ENCODE results near the gene TTLL6. TPM values are rescaled to one million over a fixed set of nuclear protein-coding genes. Genes with fewer than 3 reads are reported as not detected.

Gene TTLL6
- total and polyA plus RNA-seq, 9 of the 15 experiments (the other 6 are each of a cell fraction or from before 2014, with no cell fraction given) = 0.05 TPM; not detected in 8

DNA sequence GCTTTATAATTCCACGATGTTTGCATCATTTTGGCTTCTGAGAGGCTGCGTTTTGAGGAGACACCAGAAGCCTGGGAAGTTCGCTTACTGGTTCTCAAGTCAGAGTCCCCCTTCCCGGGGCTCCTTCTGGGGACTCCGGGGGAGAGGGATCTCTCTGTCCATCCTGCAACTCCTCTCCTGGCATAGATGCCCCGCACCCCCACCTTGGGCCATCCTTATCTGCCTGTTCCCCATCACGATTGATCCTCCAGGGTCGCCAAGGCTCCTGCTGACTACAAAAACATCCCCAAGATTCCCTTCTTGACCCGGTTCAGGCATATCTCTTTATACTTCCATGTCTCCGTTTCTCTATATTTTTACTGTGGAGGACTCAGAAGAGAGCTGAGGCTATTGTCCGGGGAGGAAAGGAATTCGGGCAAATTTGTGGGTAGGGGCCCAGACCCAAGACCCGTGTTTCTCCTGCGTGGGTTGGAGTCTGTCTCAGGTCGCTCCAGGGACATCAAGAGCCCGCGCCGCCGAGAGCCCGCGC lies 70.0 kb downstream of the TTLL6 start (continued):
- TF ChIP-seq ZKSCAN1 (IDR thresholded peaks at IDR 0.05; ENCODE audit: low read depth, low read length) (no peak), ELF2 (CRISPR knock-in tag; IDR thresholded peaks at IDR 0.05) (no peak), MXI1 (IDR thresholded peaks at IDR 0.05; ENCODE audit: low read depth, low read length) (no peak), ZNF24 (IDR thresholded peaks at IDR 0.05) (no peak)

DNA sequence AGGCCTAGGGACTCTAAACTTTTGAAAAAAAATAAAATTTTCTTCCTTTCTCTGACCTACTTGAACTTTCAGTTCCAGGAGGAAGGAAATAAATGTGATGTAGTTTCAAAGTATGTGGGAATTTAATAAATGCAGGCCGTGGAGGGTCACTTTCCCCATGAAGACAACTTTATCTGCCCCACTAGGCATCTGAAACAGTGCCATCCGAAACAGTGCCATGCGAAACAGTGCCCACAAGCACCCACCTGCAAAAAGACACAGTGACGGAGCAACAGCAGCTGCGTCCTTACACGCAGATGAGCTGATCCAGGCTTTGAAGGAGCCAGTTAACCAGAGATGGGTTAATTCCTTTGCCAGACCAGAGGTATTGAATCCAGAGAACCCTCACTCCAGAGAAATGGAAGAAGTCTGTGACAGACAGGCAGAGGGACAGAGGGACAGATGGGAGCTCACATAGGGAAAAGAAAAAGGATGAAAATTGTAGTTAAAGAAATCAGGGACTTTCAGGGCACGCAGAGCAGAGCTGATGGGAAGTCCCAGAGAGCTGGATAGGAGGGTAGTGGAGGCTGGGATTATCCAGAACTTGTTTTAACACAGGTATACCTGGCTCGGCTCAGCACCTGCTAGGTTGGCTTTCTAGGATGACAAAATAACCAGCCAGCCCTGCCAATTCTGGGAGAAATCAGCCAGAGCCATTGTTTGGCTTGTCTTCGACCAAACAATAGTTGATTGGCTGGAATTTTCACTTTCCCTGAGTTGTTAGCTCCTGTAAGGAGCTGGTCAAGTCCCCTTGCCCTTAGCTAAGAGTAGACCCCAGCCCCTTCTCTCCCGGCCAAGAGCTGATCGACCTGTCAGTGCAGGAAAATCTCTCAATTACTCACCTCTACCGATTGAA lies 71.4 kb downstream of the TTLL6 start:
- Histone ChIP-seq H3K4me3 (no peak overlapping the region), H2AFZ (ENCODE audit: low read depth, low read length) (no peak overlapping the region), H3K9me1 (ENCODE audit: control insufficient read depth, insufficient read depth, low read length) (no peaks in the 10 kb centered on the region), H3K4me1 (replicated peaks in 1 of 2; ENCODE audit: control insufficient read depth in 2 of 2, insufficient read depth in 2 of 2, low read length in 2 of 2) (peaks cover 0 to 8% of the 10 kb centered on the region in 2 experiments; a peak in 1 of 5 replicates), H3K27me3 (ENCODE audit: control insufficient read depth in 2 of 2, insufficient read depth in 2 of 2, low read length in 2 of 2) (peaks cover 60 to 66% of the 10 kb centered on the region in 2 experiments), H3K9ac (ENCODE audit: insufficient read depth in 1 of 2, low read depth in 2 of 2, low read length in 2 of 2) (no peak overlapping the region), H3K79me2 (ENCODE audit: control insufficient read depth, insufficient read depth, low read length) (no peaks in the 10 kb centered on the region), H4K20me1 (replicated peaks; ENCODE audit: control insufficient read depth, insufficient read depth, low read length) (0 out of 2 replicates have a peak, but pooled peaks cover 11% of the 10 kb centered on the region), H3K4me2 (ENCODE audit: insufficient read depth, low read length) (no peak overlapping the region), H3K36me3 (ENCODE audit: control insufficient read depth, insufficient read depth, low read length) (no peaks in the 10 kb centered on the region), H3K27ac (ENCODE audit: extremely low read depth, low read depth, low read length) (no peak overlapping the region), H3K9me3 (replicated peaks; ENCODE audit: control insufficient read depth, insufficient read depth, low read depth, low read length) (no peaks in the 10 kb centered on the region)
- no TSS peak for BruUV-seq (replicated peaks)
- POLR2A ChIA-PET = interaction anchor here (0.6 to 0.9 kb wide), 5 partner anchors 12 to 1645 kb away, joined by 3 to 5 read pairs (median 3); no protein-coding TSS in a partner anchor
- ATAC-seq (no peak), DNase-seq (ENCODE audit: extremely low read depth in 1 of 4, low spot score in 3 of 4) (no peak), FAIRE-seq (no peak)
- CTCF ChIA-PET (ENCODE audit: low intra/inter-chr PET ratio) = no interaction called here
- WGBS (ENCODE audit: insufficient coverage, low coverage, missing lambda C conversion rate) = 6% methylated on average over 12 of the region's 12 CpGs
- in situ Hi-C loops (cut with MboI) (no loop called here), intact Hi-C loops (cut with micrococcal nuclease) (no loop called here)
- TF ChIP-seq SMARCA4 (IDR thresholded peaks at IDR 0.05) (no peak), PYGO2 (tag; IDR thresholded peaks at IDR 0.05) (no peak), PTRF (tag; IDR thresholded peaks at IDR 0.05) (no peak), POLR3G (IDR thresholded peaks at IDR 0.05; ENCODE audit: extremely low read depth, insufficient read length, insufficient replicate concordance) (no peak), BRCA1 (IDR thresholded peaks at IDR 0.05) (no peak), BRCA1 (CRISPR knock-in tag; IDR thresholded peaks at IDR 0.05) (no peak), PRMT5 (CRISPR knock-in tag; IDR thresholded peaks at IDR 0.05) (no peak), TEAD1 (CRISPR knock-in tag; IDR thresholded peaks at IDR 0.05) (no peak), MYC (IDR thresholded peaks at IDR 0.05; ENCODE audit: low read depth, low read length) (no peak), MYC (CRISPR knock-in tag; IDR thresholded peaks at IDR 0.05; ENCODE audit: borderline replicate concordance, low read depth) (no peak), ZFP36 (IDR thresholded peaks at IDR 0.05; ENCODE audit: low read depth, low read length, partially characterized antibody) (no peak), MCM2 (IDR thresholded peaks at IDR 0.05; ENCODE audit: low read depth) (no peak)
- TF ChIP-seq, protein P1, sequence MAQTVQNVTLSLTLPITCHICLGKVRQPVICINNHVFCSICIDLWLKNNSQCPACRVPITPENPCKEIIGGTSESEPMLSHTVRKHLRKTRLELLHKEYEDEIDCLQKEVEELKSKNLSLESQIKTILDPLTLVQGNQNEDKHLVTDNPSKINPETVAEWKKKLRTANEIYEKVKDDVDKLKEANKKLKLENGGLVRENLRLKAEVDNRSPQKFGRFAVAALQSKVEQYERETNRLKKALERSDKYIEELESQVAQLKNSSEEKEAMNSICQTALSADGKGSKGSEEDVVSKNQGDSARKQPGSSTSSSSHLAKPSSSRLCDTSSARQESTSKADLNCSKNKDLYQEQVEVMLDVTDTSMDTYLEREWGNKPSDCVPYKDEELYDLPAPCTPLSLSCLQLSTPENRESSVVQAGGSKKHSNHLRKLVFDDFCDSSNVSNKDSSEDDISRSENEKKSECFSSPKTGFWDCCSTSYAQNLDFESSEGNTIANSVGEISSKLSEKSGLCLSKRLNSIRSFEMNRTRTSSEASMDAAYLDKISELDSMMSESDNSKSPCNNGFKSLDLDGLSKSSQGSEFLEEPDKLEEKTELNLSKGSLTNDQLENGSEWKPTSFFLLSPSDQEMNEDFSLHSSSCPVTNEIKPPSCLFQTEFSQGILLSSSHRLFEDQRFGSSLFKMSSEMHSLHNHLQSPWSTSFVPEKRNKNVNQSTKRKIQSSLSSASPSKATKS (CRISPR knock-in tag; IDR thresholded peaks at IDR 0.05) = no peak
- TF ChIP-seq, protein P2, sequence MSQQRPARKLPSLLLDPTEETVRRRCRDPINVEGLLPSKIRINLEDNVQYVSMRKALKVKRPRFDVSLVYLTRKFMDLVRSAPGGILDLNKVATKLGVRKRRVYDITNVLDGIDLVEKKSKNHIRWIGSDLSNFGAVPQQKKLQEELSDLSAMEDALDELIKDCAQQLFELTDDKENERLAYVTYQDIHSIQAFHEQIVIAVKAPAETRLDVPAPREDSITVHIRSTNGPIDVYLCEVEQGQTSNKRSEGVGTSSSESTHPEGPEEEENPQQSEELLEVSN (IDR thresholded peaks at IDR 0.05; ENCODE audit: borderline replicate concordance in 1 of 2, extremely low read depth in 1 of 2, insufficient read depth in 1 of 2, insufficient read length in 1 of 2, low read depth in 1 of 2, low read length in 1 of 2, poor library complexity in 1 of 2, severe bottlenecking in 1 of 2) = no peak
